Measurements from ENCODE around the gene EIF4EBP3.

Gene EIF4EBP3

DNA sequence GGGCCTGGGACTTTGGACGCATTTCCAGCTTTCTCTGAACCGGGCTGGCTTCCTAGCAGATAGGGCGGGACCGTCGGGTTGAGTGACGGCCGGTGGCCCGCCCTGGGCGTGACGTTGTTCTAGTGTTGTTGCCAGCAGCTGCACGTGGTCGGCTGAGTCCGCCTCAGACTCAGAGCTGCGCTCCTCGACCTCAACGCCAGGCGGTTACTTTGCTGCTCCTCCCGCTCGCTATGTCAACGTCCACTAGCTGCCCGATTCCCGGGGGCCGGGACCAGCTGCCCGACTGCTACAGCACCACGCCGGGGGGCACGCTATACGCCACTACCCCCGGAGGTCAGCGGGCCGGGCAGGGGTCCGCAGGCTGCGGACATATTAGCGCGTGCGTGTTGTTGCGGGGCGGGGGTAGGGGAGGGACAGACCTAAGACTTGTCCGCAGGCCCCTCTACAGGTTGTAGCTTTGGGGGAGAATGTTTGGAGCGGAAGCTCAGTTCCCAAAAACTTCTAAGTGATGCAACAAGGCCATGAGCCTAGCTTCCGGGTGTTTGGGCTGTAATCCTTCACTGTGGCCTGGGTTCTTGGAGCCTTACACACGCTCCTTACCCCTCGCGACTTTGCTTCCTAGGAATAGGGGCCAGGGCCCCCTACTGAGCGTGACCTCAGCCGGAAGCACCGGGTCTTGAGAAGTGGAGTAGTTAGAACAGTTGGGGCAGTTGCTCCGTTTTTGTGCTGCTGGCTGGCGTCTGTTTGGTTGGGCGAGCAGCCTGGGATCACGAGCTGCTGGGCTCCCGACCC lies at the start of gene EIF4EBP3:
Gene EIF4EBP3, plus strand, starts transcription at position 155 of the 792 bp plus-strand sequence. Its CDS starts 76 bp downstream, at position 231.
- in situ Hi-C loops (cut with HindIII; ENCODE audit: low sequenced_read_pairs) = no loop called here
- TF ChIP-seq, protein P1, sequence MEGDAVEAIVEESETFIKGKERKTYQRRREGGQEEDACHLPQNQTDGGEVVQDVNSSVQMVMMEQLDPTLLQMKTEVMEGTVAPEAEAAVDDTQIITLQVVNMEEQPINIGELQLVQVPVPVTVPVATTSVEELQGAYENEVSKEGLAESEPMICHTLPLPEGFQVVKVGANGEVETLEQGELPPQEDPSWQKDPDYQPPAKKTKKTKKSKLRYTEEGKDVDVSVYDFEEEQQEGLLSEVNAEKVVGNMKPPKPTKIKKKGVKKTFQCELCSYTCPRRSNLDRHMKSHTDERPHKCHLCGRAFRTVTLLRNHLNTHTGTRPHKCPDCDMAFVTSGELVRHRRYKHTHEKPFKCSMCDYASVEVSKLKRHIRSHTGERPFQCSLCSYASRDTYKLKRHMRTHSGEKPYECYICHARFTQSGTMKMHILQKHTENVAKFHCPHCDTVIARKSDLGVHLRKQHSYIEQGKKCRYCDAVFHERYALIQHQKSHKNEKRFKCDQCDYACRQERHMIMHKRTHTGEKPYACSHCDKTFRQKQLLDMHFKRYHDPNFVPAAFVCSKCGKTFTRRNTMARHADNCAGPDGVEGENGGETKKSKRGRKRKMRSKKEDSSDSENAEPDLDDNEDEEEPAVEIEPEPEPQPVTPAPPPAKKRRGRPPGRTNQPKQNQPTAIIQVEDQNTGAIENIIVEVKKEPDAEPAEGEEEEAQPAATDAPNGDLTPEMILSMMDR (IDR thresholded peaks at IDR 0.05; ENCODE audit: low read depth, low read length, missing control alignments) = peak; percentile 56
- peak within 1 kb of the TSS; percentile 38 for H3K4me3 ChIP-seq (ENCODE audit: low read depth, low read length)
- peak; percentile 93 for DNase-seq (ENCODE audit: low read depth)

DNA sequence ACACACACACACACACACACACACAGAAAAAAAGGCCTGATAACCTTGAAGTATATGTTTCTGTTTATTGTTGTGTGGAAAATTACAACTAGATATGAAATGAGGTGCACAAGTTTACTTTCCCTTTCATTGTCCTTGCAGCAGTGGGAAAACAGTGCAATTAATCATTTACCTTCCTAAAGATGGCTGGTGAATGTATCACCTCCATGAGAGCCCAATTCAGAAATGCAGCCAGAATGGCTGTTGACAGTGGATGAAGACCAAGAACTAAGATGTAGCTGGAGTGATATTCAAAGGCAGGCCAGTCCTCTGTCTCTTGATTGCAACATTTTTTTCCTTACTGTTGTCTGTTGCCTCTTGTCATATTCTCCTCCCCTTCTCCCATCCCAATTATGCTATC lies 49.6 kb upstream of the EIF4EBP3 start:
- no peak overlapping the region for H3K4me3 ChIP-seq (ENCODE audit: low read depth, low read length)
- TF ChIP-seq, protein P1 (IDR thresholded peaks at IDR 0.05; ENCODE audit: low read depth, low read length, missing control alignments) = no peak
- no peak for DNase-seq (ENCODE audit: low read depth)
- in situ Hi-C loops (cut with HindIII; ENCODE audit: low sequenced_read_pairs) = no loop called here

DNA sequence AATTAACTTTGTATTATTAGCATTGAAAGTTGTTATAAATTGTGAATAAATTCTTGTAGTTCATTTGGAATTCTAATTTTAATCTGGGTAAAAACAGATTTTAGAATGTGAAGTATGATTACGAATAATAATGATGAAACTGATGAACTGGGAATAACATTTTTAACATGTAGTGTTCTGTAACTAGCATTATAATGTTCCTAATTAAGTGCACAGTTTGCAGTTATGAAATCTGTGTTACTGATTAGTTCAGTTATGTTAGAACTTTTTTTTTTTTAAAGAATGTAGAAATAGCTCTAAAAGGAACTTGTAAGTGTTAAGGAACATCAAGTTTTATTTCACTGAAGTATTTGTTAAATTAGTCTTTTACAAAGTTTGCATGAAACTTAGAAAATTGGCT lies 48.9 kb upstream of the EIF4EBP3 start:
- TF ChIP-seq, protein P1 (IDR thresholded peaks at IDR 0.05; ENCODE audit: low read depth, low read length, missing control alignments) = no peak
- DNase-seq (ENCODE audit: low read depth) = no peak
- in situ Hi-C loops (cut with HindIII; ENCODE audit: low sequenced_read_pairs) = no loop called here
- no peak overlapping the region for H3K4me3 ChIP-seq (ENCODE audit: low read depth, low read length)

DNA sequence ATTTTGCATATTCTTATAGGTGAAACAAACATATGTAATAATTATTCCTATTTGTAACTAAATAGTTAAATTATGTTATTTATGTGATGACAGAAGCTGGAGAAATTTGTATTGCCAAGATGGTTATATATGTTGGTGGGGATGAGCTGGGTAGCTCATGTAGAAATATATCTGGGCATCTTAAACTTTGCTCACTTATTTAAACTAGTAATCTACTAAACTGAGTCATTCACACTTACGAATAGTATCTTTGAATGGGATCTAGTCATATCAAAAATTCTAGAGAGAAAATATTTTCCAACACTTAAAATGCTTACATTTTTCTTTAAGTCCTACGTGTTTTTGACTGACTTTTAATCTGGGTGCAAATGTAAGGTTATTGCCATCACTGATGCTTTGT lies 44.6 kb upstream of the EIF4EBP3 start:
- H3K4me3 ChIP-seq (ENCODE audit: low read depth, low read length) = no peak overlapping the region
- TF ChIP-seq, protein P1 (IDR thresholded peaks at IDR 0.05; ENCODE audit: low read depth, low read length, missing control alignments) = no peak
- in situ Hi-C loops (cut with HindIII; ENCODE audit: low sequenced_read_pairs) = no loop called here
- no peak for DNase-seq (ENCODE audit: low read depth)

DNA sequence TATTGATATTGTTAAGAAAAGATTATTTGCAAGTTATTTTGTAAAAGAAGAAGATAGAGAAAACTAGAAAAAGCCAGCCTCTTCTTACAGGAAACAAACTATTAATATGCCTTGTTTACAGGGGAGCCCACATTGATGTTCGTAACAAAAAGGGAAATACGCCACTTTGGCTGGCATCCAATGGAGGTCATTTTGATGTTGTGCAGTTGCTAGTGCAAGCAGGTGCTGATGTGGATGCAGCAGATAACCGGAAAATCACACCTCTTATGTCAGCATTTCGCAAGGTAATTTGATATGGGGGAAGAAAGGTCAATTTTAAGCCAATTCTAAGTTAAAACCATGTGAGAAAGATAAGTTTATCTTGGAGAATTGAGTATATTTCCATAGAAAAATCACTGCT lies 37.6 kb upstream of the EIF4EBP3 start:
- in situ Hi-C loops (cut with HindIII; ENCODE audit: low sequenced_read_pairs) = no loop called here
- H3K4me3 ChIP-seq (ENCODE audit: low read depth, low read length) = no peak overlapping the region
- TF ChIP-seq, protein P1 (IDR thresholded peaks at IDR 0.05; ENCODE audit: low read depth, low read length, missing control alignments) = no peak
- DNase-seq (ENCODE audit: low read depth) = no peak

DNA sequence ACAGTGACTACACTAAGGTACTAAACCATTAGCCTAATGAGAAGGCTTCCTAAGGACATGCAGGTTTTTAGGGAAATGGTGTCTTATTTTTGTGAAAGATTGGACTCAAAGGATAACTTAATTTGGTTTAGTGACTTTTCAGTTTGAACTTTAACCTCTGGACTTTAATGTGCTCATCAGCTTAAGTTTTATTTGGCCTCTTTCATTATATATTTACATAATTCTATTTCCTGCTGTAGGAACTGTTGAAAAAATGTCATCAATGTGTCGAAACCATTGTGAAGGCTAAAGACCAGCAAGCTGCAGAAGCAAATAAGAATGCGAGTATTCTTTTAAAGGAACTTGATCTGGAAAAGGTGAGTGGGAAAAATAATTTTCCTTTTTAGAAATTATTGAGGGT lies 34.3 kb upstream of the EIF4EBP3 start:
- TF ChIP-seq, protein P1 (IDR thresholded peaks at IDR 0.05; ENCODE audit: low read depth, low read length, missing control alignments) = no peak
- no peak overlapping the region for H3K4me3 ChIP-seq (ENCODE audit: low read depth, low read length)
- in situ Hi-C loops (cut with HindIII; ENCODE audit: low sequenced_read_pairs) = no loop called here
- DNase-seq (ENCODE audit: low read depth) = no peak

Measured in astrocyte of the cerebellum (primary cell).